Vagina (tissue), 2 donors: ENCODE data around the gene GRIN1.

Experiments
- POLR2AphosphoS5 ChIP-seq, 2 donors: sonication (generic); formaldehyde crosslinking; IDR thresholded peaks; one replicate each; pipeline ENCODE4 v1.9.0; 2017; ENCODE audit warnings: antibody characterized with exemption in 2 of 2, mild to moderate bottlenecking in 2 of 2, low read depth in 1 of 2; ENCODE audit not compliant: insufficient read depth in 1 of 2
- TF ChIP-seq, protein P1 (sequence below), 3 experiments: fragments of 450-650 bp in 2 of 3; fragments of 200-600 bp in 1 of 3; sonication (generic) in 1 of 3; IDR thresholded peaks; one replicate each; pipeline ENCODE4 v1.5.1; 2017 to 2019; ENCODE audit warnings: antibody characterized with exemption in 3 of 3, mild to moderate bottlenecking in 2 of 3, moderate library complexity in 2 of 3

GRCh38 chr9:137218212-137218753 lies 79.3 kb downstream of the GRIN1 start:
- TF ChIP-seq, protein P1, sequence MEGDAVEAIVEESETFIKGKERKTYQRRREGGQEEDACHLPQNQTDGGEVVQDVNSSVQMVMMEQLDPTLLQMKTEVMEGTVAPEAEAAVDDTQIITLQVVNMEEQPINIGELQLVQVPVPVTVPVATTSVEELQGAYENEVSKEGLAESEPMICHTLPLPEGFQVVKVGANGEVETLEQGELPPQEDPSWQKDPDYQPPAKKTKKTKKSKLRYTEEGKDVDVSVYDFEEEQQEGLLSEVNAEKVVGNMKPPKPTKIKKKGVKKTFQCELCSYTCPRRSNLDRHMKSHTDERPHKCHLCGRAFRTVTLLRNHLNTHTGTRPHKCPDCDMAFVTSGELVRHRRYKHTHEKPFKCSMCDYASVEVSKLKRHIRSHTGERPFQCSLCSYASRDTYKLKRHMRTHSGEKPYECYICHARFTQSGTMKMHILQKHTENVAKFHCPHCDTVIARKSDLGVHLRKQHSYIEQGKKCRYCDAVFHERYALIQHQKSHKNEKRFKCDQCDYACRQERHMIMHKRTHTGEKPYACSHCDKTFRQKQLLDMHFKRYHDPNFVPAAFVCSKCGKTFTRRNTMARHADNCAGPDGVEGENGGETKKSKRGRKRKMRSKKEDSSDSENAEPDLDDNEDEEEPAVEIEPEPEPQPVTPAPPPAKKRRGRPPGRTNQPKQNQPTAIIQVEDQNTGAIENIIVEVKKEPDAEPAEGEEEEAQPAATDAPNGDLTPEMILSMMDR (IDR thresholded peaks at IDR 0.05) = no peak
- TF ChIP-seq POLR2AphosphoS5 (IDR thresholded peaks at IDR 0.05; ENCODE audit: insufficient read depth in 1 of 2, low read depth in 1 of 2) = no peak
